Naive thymus-derived CD8-positive, alpha-beta T cell (primary cell): Measurements from ENCODE around the gene RRP36. TPM values are rescaled to one million over a fixed set of nuclear protein-coding genes. Genes with fewer than 3 reads are reported as not detected.
"Not testable (repeated sequence)": the region's sequence is repeated elsewhere in the genome, so short reads cannot be mapped to it uniquely, and the experiment has no call there.

Experiments used
- ATAC-seq, 2 donors: fragments of 150-1000 bp; cut with Tn5 transposase in 1 of 2; sonication (Bioruptor Pico), chemical (Tn5 transposase) in 1 of 2; 1 replicate in 1 of 2; 2 replicates in 1 of 2; pipeline ENCODE4 v1.10.0; 2021; ENCODE audit warnings: mild to moderate bottlenecking in 2 of 2, moderate library complexity in 2 of 2
- POLR2A ChIA-PET: fragments of 350-600 bp; sonication (Branson Sonifier 250); formaldehyde crosslinking; loops from one replicate; lab custom pipeline; 2021; ENCODE audit warnings: antibody characterized with exemption; lab: Charles Lee
- DNase-seq, 10 donors: peaks; one replicate each; pipeline versions ENCODE4 v3.0.0 to v3.0.0-alpha.2; 2020 to 2022
- H3K27ac Mint-ChIP-seq, 10 donors: one replicate each; pipeline ENCODE4 v1.8.0; 2020 to 2022; ENCODE audit warnings: mild to moderate bottlenecking in 10 of 10, mixed read lengths in 10 of 10, moderate library complexity in 4 of 10, inconsistent platforms in 1 of 10
- H3K27me3 Mint-ChIP-seq, 5 donors: one replicate each; pipeline ENCODE4 v1.8.0; 2021 to 2022; ENCODE audit warnings: mixed read lengths in 5 of 5
- H3K36me3 Mint-ChIP-seq, 3 donors: one replicate each; pipeline ENCODE4 v1.8.0; 2020 to 2022; ENCODE audit warnings: mixed read lengths in 3 of 3, mild to moderate bottlenecking in 2 of 3, inconsistent platforms in 1 of 3
- H3K4me1 Mint-ChIP-seq, 4 donors: one replicate each; pipeline ENCODE4 v1.8.0; 2021 to 2022; ENCODE audit warnings: mixed read lengths in 4 of 4
- H3K4me3 Mint-ChIP-seq, 10 donors: one replicate each; pipeline ENCODE4 v1.8.0; 2020 to 2022; ENCODE audit warnings: mild to moderate bottlenecking in 10 of 10, mixed read lengths in 10 of 10, moderate library complexity in 6 of 10, inconsistent platforms in 1 of 10
- H3K9me3 Mint-ChIP-seq, 9 donors: one replicate each; pipeline ENCODE4 v1.8.0; 2020 to 2022; ENCODE audit warnings: mixed read lengths in 9 of 9, mild to moderate bottlenecking in 3 of 9, inconsistent platforms in 1 of 9, moderate library complexity in 1 of 9
- polyA plus RNA-seq, 3 donors: library from polyadenylated mRNA; unstranded; fragments of 300-500 nt; fragmentation: Illumina TruSeq; gene quantifications; one replicate each; pipeline ENCODE4 v1.2.3, GENCODE V29; 2021
- total RNA-seq, 8 experiments: library from RNA in 2 of 8; stranded (reverse) in 2 of 8; gene quantifications; one replicate each; pipeline ENCODE4 v1.2.3 and lab custom pipeline; 2021 to 2026

The RRP36 gene
- total and polyA plus RNA-seq, 5 experiments from 2014 or later, result 52.7 to 74.5 (median 55.5) TPM

DNA sequence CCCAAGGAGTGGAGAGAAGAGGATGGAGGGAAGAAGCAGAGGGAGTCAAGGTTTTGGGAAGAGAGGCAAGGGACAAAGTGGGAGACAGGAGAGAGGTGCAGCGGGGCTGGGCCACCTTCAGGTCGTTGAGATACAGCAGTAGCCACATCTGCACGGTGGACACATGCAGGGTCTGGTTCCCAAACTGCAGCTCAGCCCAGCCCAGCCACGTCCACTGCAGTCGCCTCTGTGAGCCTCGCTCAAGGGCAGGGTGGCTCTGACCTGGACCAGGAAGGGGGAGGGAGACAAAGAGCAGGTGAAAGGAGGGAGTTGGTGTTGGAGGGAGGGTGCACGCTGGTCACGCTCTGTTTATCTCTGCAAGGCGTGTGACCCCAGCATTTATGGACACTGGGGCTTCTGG is 17.3 kb downstream of the RRP36 start:
- peaks cover 0 to 11% (median under 1%) of the 10 kb centered on the region in 4 donors for H3K4me1 Mint-ChIP-seq
- H3K27ac Mint-ChIP-seq, result peak overlapping the region in 3 of 10 donors; percentile 18 to 67 (median 46)
- POLR2A ChIA-PET, result interaction anchor here (1.1 kb wide), 1 partner anchor 25 kb away, joined by 3 read pairs; the partner anchor contains the start of genes KLHDC3 and MEA1
- DNase-seq (no peak), ATAC-seq (no peak)
- H3K27me3 Mint-ChIP-seq, result no peaks in the 10 kb centered on the region
- no peaks in the 10 kb centered on the region for H3K9me3 Mint-ChIP-seq
- H3K4me3 Mint-ChIP-seq, result no peak overlapping the region
- H3K36me3 Mint-ChIP-seq, result peaks cover 0 to 63% (median 5%) of the 10 kb centered on the region in 3 donors

DNA sequence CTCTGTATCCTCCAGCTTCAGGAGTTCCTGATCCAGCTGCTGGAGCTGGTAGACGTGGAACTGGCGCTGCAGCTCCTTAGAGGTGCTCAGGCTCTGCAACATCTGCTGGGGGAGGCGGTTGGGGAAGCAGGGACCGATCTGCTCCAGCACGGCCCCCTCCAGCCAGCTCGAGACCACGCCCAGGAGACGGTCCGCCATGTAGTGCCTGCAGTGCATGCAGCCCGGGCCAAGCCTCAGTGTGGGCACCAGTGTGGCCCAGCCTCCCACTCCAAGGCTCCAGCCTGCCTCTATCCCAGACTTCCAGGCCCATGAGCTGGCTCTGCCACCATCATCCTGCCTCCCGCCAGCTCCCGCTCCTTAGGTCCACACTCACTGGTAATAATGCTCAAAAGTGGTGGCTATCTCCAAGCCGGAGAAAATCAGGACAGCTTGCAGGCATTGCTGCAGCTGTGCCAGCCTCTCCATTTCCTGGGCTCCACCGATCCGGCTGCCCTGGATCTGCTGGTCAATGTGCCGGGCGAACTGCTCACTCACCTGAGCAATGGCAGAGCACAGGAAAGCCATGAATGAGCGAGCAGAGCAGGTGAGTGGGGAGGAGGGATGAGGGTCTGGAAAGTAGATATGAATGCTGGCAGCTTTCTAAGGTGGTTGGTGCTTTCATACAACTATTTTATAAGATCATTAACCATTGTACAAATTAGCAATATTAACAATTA is 19.3 kb downstream of the RRP36 start:
- POLR2A ChIA-PET, result interaction anchor here (0.7 to 1.1 kb wide), 2 partner anchors 28 to 54 kb away, joined by 4 to 7 read pairs; no protein-coding TSS in a partner anchor
- DNase-seq (no peak), ATAC-seq (no peak)
- Mint-ChIP-seq H3K36me3 (peaks cover 0 to 60% (median 2%) of the 10 kb centered on the region in 3 donors), H3K27ac (peak overlapping the region in 2 of 10 donors; percentile 76 to 86), H3K9me3 (no peaks in the 10 kb centered on the region), H3K4me1 (peaks cover 0 to 9% (median under 1%) of the 10 kb centered on the region in 4 donors), H3K4me3 (peak overlapping the region in 1 of 10 donors; percentile 16), H3K27me3 (no peaks in the 10 kb centered on the region)

DNA sequence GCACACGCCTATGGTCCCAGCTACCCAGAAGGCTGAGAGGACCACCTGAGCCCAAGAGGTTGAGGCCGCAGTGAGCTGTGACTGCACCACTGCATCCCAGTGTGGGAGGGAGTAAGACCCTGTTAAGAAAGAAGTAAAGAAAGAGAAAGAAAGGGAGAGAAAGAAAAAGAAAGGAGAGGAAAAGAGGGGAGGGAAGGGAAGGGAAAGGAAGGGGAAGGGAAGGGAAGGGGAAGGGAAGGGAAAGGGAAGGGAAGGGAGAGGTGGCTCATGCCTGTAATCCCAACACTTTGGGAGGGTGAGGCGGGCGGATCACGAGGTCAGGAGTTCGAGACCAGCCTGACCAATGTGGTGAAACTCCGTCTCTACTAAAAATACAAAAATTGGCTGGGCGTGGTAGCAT is 20.1 kb downstream of the RRP36 start:
- peak overlapping the region in 2 of 10 donors; percentile 44 to 83 for H3K27ac Mint-ChIP-seq
- POLR2A ChIA-PET, result interaction anchor here (0.6 to 1.1 kb wide), 4 partner anchors 15 to 145 kb away, joined by 3 to 7 read pairs (median 4); no protein-coding TSS in a partner anchor

DNA sequence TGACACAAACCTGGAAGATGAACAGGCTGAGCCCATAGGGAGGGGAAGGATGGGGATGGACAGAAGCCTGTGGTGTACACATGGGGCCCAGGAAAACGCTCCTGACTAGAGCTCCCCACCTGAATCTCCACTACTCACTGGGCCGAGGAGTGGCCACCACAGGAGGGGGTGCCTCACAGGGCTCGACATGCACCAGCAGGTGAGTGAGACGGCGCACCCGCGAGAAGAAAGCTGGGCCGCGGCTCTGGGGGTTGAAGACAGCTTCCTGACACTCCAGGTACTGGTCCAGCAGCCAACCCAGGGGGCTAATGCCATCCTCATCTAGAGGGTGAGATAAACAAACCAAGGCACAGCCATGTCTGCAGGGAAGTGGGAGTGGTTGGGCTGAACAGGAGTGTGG is 21.9 kb downstream of the RRP36 start:
- Mint-ChIP-seq H3K4me3 (no peak overlapping the region), H3K4me1 (peaks cover 0 to 9% (median 0%) of the 10 kb centered on the region in 4 donors), H3K9me3 (no peaks in the 10 kb centered on the region), H3K36me3 (peaks cover 0 to 64% (median 5%) of the 10 kb centered on the region in 3 donors), H3K27ac (peak overlapping the region in 2 of 10 donors; percentile 19 to 45), H3K27me3 (no peaks in the 10 kb centered on the region)
- ATAC-seq (no peak), DNase-seq (no peak)
- POLR2A ChIA-PET, result interaction anchor here (0.6 to 1.2 kb wide), 2 partner anchors 13 to 92 kb away, joined by 3 to 4 read pairs; no protein-coding TSS in a partner anchor

More for the DNA sequence above, 20.1 kb downstream of the RRP36 start:
- not testable (repeated sequence) for H3K9me3 Mint-ChIP-seq, DNase-seq, ATAC-seq, H3K4me3 Mint-ChIP-seq, H3K27me3 Mint-ChIP-seq, H3K4me1 Mint-ChIP-seq
- peaks cover 0 to 64% (median 6%) of the 10 kb centered on the region in 3 donors for H3K36me3 Mint-ChIP-seq

DNA sequence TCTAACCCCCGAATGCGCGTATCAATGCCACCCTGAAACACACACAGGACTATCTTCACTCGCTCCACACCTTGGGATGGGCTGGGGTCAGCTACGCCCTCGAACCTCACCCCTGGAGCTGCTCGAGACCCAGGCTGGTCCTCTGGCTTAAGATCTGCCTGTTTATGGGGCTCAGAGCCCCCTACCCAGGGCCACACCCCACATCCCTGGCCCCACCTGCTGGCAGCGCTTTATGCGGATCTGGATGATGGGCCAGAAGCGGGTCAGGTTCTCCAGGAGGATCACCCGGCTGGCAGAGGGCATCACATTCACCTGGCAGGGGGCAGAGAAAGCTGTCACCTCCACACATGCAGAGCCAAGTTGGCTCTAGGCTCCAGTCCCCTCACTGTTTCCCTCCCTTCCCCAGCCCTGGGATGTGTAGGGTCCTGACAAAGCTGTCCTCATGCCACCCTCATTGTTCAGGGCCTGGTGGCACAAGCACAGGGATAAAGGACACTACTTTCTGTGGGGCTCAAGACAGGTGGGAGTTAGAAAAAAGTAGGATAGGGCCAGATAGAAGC is 24.0 kb downstream of the RRP36 start:
- DNase-seq (peak in 1 of 10 donors; percentile 56), ATAC-seq (no peak)
- POLR2A ChIA-PET, result interaction anchor here (0.6 kb wide), 1 partner anchor 24 kb away, joined by 3 read pairs; the partner anchor contains the start of gene RRP36
- Mint-ChIP-seq H3K27ac (peak overlapping the region in 1 of 10 donors; percentile 56), H3K4me3 (no peak overlapping the region), H3K27me3 (no peaks in the 10 kb centered on the region), H3K36me3 (peaks cover 0 to 66% (median 5%) of the 10 kb centered on the region in 3 donors), H3K9me3 (no peaks in the 10 kb centered on the region), H3K4me1 (peaks cover 0 to 8% (median 2%) of the 10 kb centered on the region in 4 donors)

DNA sequence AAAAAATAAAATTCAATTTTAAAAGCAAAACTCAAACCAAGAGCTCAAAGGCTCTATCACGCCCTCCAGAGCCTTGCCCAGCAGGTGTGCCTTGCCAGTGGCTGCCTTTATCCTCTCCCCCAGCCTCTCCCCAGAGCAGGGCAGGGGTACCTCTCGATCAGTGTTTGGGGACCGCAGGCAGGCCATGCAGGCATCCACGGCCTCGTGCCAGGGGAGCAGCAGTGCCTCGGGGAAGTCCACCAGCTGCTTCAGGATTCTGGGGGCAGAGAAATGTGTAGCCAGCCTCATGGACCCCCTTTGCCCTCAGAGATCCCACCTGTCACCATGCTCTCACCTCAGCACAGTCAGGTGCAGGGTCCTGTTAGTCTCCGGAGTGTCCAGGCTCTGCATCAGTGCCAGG is 26.6 kb downstream of the RRP36 start:
- peak in 1 of 10 donors; percentile 11 for DNase-seq
- POLR2A ChIA-PET, result interaction anchor here (0.6 to 0.9 kb wide), 2 partner anchors 168 to 183 kb away, joined by 3 read pairs; no protein-coding TSS in a partner anchor
- Mint-ChIP-seq H3K9me3 (no peaks in the 10 kb centered on the region), H3K4me1 (peaks cover 22 to 26% (median 25%) of the 10 kb centered on the region in 4 donors), H3K4me3 (no peak overlapping the region), H3K36me3 (peaks cover 0 to 52% (median 5%) of the 10 kb centered on the region in 3 donors), H3K27ac (no peak overlapping the region), H3K27me3 (no peaks in the 10 kb centered on the region)
- no peak for ATAC-seq

DNA sequence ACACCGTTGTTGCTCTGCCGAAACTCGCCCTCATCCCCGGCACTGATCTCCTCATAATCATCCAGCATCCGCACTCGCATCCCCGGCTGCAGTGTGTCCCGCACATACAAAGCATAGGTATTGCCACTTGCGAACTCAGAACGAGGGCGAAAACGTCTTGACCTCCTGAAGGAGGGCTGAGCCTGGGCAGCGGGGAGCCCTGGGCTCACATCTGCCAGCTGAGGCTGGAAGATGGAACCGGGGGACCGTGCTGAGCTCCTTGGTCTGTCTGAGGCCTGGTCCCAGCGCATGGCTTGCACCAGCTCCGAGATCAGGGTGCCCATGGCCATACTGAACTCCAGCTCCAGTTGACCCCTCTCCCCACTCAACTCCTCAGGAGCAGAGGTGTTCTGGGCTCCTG is 29.6 kb downstream of the RRP36 start:
- peaks cover 30 to 42% (median 37%) of the 10 kb centered on the region in 4 donors for H3K4me1 Mint-ChIP-seq
- DNase-seq (no peak), ATAC-seq (no peak)
- H3K27me3 Mint-ChIP-seq, result no peaks in the 10 kb centered on the region
- H3K9me3 Mint-ChIP-seq, result no peaks in the 10 kb centered on the region
- H3K36me3 Mint-ChIP-seq, result peaks cover 0 to 43% (median 4%) of the 10 kb centered on the region in 3 donors
- peak overlapping the region in 3 of 10 donors; percentile 30 to 58 (median 42) for H3K4me3 Mint-ChIP-seq
- POLR2A ChIA-PET, result interaction anchor here (0.6 kb wide), 2 partner anchors 46 to 406 kb away, joined by 3 to 6 read pairs; no protein-coding TSS in a partner anchor
- peak overlapping the region in 4 of 10 donors; percentile 14 to 85 (median 25) for H3K27ac Mint-ChIP-seq

DNA sequence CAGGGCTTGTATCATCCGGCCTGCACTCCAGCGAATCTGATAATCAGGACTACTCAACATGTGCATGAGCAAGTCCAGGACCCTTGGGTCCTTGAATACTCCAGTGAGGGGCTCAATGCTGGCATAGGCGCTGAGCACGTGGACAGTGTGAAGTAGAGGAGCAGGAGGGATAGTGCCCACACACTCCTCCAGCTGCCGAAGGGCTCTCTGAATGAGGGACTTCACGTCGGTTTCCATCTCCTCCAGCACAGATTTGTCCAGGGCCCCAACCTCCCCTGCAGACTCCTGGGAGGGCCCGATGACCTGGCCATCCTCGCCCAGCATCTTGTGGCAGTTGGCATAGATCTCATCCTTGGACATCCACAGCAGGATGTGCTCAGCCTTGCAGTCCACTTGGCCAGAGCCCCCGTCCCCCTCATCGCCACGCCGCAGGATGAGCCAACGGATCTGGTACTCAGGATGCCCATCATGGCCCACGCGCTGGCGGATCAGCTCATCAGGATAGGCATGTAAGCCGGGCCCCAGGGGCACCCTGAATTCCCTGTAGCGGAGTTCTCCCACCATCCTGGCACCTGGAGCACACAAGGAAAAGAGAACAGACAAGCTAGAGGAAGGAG is 30.9 kb downstream of the RRP36 start:
- H3K36me3 Mint-ChIP-seq, result peaks cover 0 to 43% (median 4%) of the 10 kb centered on the region in 3 donors
- H3K4me1 Mint-ChIP-seq, result peaks cover 30 to 42% (median 41%) of the 10 kb centered on the region in 4 donors
- POLR2A ChIA-PET, result interaction anchor here (1.6 to 4.1 kb wide), 3 partner anchors 37 to 123 kb away, joined by 18 to 34 read pairs (median 29); partner anchors contain the start of genes CNPY3, KLHDC3, MEA1 and PEX6
- H3K27me3 Mint-ChIP-seq, result no peaks in the 10 kb centered on the region
- DNase-seq, result no peak
- peak overlapping the region; percentile 80 to 98 (median 96) for H3K27ac Mint-ChIP-seq
- ATAC-seq, result no peak
- peak overlapping the region; percentile 88 to 97 (median 94) for H3K4me3 Mint-ChIP-seq
- no peaks in the 10 kb centered on the region for H3K9me3 Mint-ChIP-seq

DNA sequence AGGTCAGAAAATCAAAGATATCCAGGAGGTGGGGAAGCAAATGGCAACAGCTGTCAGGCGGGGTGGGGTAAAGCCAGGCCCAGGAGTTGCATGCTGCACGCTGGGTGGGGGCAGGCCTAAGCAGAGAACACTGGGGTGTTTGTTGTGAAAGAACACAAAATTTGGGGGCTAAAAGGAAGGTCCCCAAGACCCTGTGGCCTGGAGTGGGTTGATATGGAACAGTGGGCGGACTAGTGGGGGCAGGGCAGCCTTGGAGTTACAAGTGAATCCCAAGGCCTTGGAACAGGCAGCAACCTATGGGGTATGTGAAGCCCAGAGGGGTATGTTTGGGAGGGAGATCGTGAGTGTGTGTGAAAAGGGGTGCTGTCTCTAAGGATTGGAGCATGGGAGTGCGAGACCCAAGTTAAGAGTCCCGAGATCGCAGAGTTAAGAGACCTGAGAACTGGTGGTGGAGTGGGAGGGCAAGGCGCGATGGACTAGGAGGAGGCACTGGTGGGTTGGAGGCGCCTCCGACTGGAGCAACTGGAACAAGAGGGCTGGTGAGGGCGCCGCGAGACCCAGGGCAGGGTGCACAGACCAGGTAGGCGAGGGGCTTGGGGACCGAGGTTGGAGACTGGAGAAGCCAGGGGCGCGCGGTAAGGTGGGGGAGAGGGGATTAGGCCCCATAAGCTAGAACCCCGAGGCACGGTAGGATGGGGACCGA is 31.6 kb downstream of the RRP36 start:
- peak overlapping the region; percentile 88 to 97 (median 94) for H3K4me3 Mint-ChIP-seq
- peak overlapping the region; percentile 80 to 98 (median 96) for H3K27ac Mint-ChIP-seq
- ATAC-seq, result peak; percentile 29 to 37
- H3K4me1 Mint-ChIP-seq, result peaks cover 30 to 47% (median 46%) of the 10 kb centered on the region in 4 donors
- peaks cover 0 to 45% (median 7%) of the 10 kb centered on the region in 3 donors for H3K36me3 Mint-ChIP-seq
- POLR2A ChIA-PET, result interaction anchor here (0.5 to 4.1 kb wide), 14 partner anchors 16 to 294 kb away, joined by 3 to 34 read pairs (median 8); partner anchors contain the start of genes CNPY3, KLHDC3, MEA1 and PEX6
- no peaks in the 10 kb centered on the region for H3K27me3 Mint-ChIP-seq
- H3K9me3 Mint-ChIP-seq, result no peaks in the 10 kb centered on the region
- peak in 2 of 10 donors; percentile 2 to 12 for DNase-seq

DNA sequence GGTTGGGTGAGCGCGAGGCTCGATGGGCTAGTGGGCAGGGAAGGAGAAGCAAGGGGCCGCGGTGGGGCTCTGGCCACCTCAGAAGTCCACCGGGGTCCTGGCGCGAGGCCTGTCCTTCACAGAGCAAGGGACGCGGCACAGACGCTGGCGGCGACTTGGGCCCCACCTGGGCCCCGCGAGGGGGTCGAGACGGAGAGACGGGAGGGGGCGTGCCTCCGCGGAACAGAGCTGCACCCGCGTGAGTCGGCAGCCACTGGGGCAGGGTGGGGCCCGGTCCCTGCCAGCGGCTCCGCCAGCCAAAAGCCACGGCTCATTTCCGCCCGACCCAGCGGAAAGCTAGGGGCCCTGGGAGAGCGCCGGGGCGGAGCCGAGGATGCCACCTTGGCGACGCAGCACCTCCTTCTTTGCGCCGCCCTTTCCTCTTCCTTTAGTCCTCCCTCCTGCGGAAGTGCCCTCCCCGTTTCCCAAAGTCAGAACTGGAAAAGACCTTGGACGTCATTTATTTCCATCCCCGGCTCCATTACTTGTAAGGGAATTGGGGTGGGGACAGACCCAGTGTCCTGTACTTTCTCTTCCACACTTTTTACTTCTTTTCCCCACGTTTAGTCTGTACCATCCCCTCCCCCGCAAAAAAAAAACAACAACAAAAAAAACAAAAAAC is 32.3 kb downstream of the RRP36 start, which contains the start of gene CUL7:
Gene CUL7 (minus strand): TSS at position 307 of the 661 bp plus-strand sequence. CDS start 1,063 bp downstream, outside the sequence.
- peaks cover 34 to 54% (median 53%) of the 10 kb centered on the region in 4 donors for H3K4me1 Mint-ChIP-seq
- H3K27me3 Mint-ChIP-seq, result no peaks in the 10 kb centered on the region
- DNase-seq (peak; percentile 81 to 94 (median 86)), ATAC-seq (peak; percentile 99)
- H3K27ac Mint-ChIP-seq, result peak within 1 kb of the TSS; percentile 80 to 98 (median 96)
- peak within 1 kb of the TSS; percentile 88 to 97 (median 94) for H3K4me3 Mint-ChIP-seq
- no peaks in the 10 kb centered on the region for H3K9me3 Mint-ChIP-seq
- H3K36me3 Mint-ChIP-seq, result peaks cover 0 to 41% (median 6%) of the 10 kb centered on the region in 3 donors
- POLR2A ChIA-PET, result interaction anchor here (0.5 to 4.1 kb wide), 19 partner anchors 16 to 1116 kb away, joined by 3 to 34 read pairs (median 6); partner anchors contain the start of genes CNPY3, KLHDC3, MEA1 and PEX6
